Measurements from ENCODE around the gene NEFH.

DNA sequence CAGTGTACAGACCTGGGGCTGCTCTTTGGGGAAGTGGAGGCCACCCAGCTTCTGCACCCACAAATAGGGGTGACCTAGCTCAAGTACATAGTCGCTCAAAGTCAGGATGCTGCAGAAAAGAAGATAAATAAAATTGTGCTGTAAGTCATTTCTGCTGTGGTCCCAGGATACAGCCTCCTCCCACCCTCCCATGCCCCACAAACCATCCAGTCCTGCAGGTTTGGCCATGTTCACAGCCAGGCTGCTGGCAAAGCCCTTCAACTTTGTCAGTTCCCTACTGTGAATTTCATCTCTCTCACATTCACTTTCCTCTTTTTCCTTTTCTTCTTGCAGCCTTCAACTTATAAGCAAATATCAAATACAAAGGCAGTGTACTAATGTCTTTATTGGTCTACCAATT is 40.0 kb downstream of the NEFH start:
- TF ChIP-seq, protein P1, sequence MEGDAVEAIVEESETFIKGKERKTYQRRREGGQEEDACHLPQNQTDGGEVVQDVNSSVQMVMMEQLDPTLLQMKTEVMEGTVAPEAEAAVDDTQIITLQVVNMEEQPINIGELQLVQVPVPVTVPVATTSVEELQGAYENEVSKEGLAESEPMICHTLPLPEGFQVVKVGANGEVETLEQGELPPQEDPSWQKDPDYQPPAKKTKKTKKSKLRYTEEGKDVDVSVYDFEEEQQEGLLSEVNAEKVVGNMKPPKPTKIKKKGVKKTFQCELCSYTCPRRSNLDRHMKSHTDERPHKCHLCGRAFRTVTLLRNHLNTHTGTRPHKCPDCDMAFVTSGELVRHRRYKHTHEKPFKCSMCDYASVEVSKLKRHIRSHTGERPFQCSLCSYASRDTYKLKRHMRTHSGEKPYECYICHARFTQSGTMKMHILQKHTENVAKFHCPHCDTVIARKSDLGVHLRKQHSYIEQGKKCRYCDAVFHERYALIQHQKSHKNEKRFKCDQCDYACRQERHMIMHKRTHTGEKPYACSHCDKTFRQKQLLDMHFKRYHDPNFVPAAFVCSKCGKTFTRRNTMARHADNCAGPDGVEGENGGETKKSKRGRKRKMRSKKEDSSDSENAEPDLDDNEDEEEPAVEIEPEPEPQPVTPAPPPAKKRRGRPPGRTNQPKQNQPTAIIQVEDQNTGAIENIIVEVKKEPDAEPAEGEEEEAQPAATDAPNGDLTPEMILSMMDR (IDR thresholded peaks at IDR 0.05), result no peak
- no peak for TF ChIP-seq POLR2A (IDR thresholded peaks at IDR 0.05)
